Nucleus accumbens (tissue), 56 donors: ENCODE measurements around the gene CYP2S1.
A peak's percentile ranks its signal among the peaks of the same experiment; 100 is the strongest.

ENCODE experiments used
- DNase-seq, 56 donors: peaks; one replicate each; lab custom pipeline; 2025; lab: John Stamatoyannopoulos, UW

CYP2S1 gene

DNA sequence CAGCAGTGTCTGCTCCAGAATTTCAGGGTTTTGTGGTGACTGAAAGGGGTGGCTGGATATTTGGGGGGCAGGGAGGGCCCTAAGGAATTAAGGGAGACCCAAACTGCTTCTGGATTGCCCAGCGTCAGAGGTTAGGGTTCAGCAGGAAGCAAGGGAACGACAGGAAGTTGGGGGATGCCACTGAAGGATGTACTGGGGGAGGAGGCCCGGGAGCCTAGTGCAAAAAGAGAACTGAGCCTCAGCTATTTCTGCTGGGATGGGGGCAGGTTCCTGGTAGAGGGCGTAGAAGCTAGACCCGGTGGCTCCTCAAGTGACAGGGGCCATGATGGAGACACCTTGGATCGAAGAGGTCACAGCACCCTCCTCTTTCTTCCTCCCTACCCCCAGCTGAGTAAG is 1.1 kb downstream of the CYP2S1 start:
- DNase-seq = no peak

DNA sequence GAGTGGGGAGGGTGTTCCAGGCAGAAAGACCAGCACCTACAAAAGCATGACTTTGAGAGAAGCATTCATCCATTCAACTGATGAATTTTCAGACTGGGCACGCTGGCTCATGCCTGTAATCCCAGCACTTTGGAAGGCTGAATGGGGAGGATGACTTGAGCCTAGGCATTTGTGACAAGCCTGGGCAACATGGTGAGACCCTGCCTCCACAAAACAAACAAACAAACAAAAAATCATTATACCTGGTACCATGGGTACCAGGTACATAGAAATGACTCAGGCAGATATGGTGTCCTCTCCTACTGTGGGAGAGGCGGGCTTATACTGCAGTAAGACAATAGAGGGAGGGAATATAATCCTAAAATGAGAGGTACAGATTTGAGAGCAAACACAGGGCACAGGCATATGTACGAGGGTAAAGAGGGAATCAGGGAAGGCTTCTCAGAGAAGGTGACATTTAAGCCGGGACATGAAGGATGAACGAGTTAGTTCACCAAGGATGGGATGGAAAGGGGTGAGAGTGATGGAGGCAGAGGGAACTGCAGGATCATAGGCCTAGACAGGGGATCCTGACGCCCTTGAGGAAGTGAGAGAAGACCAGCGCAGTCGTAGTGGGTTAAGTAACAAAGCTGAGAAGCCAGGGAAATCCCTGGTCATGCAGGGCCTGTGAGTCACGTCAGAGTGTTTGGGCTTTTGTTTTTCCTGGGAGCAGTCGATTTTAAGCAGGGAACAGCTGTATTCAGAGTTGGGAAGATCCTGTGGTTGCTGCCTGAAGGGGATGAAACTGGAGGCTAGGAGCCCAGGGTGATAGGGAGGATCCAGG is 2.9 kb downstream of the CYP2S1 start:
- no peak for DNase-seq

DNA sequence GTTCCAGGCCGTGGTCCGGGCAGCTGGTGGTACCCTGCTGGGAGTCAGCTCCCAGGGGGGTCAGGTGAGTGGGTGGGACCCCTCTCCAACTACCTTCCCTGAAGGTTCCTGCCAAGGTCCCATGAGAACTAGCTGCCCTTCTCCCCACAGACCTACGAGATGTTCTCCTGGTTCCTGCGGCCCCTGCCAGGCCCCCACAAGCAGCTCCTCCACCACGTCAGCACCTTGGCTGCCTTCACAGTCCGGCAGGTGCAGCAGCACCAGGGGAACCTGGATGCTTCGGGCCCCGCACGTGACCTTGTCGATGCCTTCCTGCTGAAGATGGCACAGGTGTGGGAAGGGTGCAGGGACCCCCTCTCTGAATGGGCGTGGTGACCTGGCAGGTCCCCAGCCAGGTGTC is 5.5 kb downstream of the CYP2S1 start:
- no peak for DNase-seq

DNA sequence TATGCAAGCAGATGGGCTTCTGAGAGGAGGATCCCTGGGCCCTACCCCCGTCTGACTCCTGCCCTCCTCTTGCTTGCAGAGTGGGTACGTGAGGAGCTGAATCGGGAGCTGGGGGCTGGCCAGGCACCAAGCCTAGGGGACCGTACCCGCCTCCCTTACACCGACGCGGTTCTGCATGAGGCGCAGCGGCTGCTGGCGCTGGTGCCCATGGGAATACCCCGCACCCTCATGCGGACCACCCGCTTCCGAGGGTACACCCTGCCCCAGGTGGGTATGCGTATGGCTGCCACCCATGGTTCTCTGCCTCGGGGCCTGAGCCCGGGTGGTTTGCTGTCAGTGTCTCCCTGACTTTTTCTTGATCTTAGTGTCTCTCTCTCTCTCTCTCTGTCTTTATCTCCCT is 10.4 kb downstream of the CYP2S1 start:
- no peak for DNase-seq

DNA sequence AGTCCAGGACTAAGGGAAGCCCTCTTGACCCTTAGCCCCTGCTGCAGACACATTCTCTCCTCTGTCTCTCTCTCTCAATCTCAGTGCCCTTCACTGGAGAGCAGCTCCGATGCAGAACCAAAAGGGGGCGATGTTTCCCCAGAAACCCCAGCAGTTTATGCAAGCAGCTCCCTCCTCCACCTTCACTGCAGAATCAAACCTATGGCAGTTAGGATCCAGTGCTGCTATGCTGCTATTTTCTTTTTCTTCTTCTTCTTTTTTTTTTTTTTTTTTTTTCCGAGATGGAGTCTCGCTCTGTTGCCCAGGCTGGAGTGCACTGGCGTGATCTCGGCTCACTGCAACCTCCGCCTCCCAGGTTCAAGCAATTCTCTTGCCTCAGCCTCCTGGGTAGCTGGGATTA is 11.3 kb downstream of the CYP2S1 start:
- peak in 50 of 56 donors; percentile 8 to 84 (median 53) for DNase-seq

DNA sequence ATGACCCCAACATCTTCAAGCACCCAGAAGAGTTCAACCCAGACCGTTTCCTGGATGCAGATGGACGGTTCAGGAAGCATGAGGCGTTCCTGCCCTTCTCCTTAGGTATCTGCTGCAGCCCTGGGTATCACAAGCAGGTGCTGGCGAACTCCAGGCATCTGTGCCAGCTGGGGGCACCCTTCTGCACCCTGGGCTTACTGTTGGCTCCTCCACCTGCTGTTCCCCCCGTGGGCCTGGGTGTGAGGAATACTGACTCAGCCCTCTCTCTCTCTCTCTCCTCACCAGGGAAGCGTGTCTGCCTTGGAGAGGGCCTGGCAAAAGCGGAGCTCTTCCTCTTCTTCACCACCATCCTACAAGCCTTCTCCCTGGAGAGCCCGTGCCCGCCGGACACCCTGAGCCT is 13.0 kb downstream of the CYP2S1 start:
- DNase-seq = no peak

DNA sequence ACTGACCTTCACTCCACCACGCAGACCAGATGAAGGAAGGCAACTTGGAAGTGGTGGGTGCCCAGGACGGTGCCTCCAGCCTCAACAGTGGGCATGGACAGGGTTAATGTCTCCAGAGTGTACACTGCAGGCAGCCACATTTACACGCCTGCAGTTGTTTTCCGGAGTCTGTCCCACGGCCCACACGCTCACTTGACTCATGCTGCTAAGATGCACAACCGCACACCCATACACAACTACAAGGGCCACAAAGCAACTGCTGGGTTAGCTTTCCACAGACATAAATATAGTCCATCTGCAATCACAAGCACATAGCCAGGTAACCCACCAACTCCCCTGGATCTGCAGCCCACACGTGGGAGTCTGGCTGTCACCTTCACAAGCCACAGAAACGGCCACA is 13.4 kb downstream of the CYP2S1 start:
- no peak for DNase-seq

DNA sequence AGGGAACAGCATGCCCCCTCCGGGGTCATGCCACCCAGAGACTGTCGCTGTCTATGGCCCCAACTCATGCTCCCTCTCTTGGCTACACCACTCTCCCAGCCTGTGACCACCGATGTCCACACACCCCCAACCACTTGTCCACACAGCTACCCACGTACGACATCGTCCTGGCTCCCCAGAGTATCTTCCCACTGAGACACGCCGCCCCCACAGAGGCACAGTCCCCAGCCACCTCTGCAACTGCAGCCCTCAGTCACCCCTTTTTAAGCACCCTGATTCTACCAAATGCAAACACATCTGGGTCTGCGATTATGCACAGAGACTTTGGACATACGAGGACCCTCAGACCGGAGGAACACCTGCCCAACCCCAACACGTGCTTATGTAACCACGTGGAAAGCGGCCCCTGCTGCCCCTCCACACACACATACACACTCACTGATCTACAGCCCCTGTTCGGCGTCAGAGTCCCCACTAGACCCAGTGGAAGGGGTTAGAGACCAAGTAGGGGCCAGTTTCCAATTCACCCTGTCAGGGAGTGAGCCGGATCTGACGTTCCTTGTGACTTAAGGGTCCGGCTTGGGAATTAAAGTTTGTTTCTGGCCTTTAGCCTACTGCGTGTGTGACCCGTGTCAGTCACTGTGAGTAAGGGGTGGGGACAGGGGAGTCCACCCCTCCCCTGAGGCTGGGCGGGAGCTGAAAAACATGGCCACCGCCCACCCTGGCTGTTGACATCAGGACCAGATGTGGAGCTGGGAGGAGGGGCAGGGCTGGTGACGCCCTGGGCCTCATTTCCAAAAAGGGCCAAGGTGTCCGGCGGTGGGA is 14.1 kb downstream of the CYP2S1 start:
- DNase-seq = no peak

DNA sequence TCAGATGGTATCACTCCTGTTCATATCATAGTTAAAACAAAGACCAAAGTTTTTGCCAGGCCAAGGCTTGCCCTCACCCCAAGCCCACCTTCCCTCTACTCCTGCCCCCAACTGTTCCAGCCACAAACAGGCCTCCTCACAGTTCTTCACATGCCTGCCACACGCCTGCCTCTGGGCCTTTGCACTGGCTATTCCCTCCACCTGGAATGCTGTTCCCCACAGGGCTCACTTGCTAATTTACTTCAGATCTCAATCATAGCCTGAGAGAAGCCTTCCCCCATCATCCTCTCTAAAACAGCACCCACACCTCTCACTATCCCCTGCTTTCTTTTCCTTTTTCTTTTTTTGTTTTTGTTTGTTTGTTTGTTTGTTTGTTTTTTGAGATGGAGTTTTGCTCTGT is 21.1 kb downstream of the CYP2S1 start:
- no peak for DNase-seq

DNA sequence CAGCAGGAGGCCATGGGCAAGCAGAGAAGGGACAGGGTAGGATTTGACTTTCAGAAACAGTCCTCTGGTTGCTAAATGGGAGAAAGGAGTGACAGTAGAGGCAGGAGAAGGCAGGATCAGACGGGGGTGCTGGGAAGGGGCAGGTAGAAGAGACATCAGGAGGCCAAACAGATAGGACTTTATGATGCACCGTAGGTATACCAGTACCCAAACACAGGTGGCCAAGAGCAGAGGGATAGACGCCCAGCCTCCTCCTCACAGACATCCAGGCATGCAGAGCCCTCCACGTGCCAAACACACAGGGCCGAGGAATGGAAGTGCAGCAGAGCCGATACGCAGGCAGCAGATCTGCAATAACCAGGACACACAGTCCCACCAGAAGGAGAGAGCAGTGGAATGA is 24.7 kb downstream of the CYP2S1 start:
- no peak for DNase-seq

DNA sequence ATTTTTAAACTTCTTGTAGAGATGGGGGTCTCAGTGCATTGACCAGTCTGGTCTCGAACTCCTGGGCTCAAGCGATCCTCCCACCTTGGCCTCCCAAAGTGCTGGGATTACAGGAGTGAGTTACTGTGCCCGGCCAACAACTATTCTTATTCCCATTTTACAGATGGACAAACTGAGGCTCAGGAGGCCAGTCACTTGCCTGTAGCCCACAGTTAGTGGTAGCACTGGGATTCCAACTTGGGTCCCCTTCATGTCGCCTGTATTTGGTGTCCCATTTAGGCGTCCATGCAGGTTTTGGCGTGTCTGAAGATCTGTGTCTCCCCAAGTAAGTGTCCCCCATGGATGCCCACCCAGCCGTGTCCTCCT is 25.2 kb downstream of the CYP2S1 start:
- DNase-seq = no peak

DNA sequence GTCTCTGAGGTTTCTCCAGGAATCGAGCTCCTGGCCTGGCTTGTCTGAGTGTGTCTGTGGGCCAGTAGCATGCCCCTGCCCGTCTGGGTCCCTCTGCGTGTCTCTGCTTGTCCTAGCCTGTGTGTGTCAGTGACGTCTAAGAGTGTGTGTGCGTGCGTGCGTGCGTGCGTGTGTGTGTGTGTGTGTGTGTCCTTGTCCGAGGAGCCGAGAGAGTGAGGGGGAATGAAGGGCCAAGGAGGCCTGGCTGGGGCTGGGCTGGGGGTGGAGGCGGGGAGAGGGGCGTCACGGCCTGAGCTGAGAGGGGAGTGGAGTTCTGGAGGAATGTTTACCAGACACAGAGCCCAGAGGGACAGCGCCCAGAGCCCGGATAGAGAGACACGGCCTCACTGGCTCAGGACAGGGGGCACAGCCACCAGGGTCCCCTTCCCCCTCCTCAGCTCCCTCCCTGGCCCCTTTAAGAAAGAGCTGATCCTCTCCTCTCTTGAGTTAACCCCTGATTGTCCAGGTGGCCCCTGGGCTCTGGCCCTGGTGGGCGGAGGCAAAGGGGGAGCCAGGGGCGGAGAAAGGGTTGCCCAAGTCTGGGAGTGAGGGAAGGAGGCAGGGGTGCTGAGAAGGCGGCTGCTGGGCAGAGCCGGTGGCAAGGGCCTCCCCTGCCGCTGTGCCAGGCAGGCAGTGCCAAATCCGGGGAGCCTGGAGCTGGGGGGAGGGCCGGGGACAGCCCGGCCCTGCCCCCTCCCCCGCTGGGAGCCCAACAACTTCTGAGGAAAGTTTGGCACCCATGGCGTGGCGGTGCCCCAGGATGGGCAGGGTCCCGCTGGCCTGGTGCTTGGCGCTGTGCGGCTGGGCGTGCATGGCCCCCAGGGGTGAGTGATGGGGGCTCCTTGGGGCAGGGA is 25.8 kb downstream of the CYP2S1 start, which contains the start of gene AXL:
Gene AXL, plus strand, starts transcription at position 609 of the 893 bp plus-strand sequence. Its CDS starts 170 bp downstream, at position 779.
- DNase-seq = peak in 50 of 56 donors; percentile 9 to 86 (median 53)

DNA sequence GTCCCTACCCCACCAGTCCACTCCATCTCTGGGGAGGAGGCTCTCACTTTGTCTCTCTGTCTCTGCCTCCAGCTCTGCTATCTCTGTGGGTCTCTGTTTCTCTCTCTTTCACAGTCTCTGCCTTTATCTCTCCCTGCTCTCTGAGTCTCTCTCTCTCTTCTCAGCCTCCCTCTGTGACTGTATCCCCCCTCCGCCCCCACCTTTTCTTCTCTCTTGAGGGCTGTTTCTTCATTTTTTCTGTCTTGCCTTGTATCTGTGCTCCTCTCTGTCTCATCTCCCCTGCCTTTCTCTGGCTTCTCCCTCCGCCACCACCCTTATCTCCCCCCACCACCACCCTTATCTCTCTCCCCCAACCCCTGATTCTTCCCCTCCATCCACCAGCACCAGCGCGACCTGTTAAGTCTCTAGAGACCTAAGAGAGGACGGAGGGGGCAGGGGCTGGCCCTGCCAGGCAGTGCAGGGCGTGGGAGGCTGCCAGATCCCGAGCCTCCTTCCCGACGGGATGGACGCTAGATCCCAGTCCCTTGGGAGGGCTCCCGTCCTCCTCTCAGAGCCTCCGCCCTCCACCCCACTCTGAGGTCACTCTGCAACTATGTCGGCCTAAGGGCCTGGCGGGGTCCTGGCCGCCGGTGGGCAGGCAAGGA is 27.0 kb downstream of the CYP2S1 start:
- peak in 1 of 56 donors; percentile 12 for DNase-seq

DNA sequence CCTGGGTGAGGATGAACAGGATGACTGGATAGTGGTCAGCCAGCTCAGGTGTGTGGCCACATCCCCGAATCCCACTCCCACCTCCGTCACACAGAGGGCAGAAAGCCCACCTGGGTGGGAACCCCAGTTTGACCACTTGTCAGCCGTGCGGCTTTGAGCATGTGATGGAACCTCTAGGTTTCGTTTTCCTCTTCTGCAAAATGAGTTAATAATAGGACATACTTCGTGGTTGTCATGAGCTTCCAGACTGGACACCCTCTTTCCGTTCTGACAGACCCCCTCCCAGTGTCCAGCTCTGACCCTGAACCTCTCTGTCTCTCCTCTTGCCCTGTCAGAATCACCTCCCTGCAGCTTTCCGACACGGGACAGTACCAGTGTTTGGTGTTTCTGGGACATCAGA is 27.8 kb downstream of the CYP2S1 start:
- no peak for DNase-seq

DNA sequence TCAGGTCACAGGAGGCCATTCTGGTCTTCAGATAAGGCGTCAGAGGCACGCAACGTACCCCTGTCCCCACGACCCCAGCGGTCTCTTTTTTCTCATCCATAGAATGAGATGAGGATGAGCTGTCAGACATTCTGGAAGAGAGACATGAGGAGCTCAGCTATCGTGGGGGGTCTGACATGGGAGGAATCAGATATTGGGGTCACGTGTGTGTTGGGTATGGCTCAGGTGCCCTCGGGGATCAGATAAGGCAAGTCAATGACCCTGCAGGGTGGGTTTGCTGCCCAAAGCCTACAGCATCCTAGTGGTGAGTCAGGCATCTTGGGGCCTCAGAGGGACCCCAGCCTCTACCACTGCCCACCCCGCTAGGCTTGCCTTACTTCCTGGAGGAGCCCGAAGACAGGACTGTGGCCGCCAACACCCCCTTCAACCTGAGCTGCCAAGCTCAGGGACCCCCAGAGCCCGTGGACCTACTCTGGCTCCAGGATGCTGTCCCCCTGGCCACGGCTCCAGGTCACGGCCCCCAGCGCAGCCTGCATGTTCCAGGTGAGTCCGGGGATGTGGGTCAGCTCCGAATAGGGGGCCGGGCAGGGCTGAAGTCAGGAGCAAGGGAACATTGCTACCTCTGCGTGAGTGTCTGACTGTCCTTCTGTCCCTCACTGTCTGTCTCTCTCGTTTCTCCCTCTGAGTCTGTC is 28.6 kb downstream of the CYP2S1 start:
- no peak for DNase-seq

DNA sequence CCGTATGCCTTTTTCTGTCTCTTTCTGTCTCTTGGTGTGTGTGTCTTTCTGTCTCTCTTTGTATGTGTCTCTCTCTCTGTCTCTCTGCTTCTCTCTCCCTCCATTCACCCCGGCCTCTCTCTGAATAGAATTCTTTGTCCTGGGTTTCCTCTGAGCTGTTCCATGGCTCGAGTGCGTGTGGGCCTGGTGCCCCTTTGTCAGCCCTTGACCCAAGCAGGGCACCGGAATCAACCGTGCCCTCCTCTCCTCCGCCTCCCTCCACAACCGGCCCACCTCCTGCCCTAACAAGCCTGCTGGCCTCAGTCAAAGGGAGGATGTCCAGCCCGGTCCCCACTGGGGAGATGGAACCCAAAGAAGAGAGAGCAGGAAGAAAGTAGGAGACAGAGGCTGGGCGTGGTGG is 29.2 kb downstream of the CYP2S1 start:
- peak in 1 of 56 donors; percentile 8 for DNase-seq

DNA sequence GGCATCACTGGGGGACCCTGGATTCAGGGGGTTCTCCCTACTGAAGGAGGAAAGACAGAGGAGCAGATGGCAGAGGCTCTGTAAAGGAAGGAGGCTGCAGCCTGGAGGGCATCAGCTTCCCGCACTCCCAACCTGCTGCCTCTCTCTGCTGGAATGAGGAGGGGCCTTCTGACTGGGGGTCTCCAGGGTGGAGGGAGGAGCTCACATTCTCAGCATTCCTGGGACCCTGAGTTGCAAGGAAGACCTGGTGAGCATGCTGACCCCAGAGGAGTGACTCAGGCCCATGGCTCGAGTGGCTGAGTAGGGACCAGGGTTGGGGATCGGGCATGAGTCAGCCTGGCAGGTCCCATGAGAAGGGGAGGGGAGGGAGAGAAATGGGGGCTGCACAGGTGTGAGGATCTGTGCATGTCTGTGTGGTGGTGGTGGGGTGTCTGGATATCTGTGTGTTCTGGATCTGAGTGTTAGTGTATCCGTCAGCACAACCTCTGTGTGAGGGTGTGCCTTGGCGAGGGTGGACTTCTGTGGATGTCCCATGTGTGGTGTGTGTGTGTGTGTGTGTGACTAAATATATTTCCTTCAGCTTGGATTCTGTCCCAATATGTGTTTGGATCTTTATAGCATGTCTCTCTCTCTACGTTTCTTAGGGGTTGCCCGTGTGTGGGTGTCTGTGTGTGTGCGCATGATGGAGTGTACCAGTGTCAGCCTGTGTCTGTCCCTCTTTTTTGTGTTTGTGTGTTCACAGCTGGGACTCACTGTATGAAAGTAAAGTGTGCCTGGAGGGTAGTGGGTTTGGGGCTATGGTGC is 30.6 kb downstream of the CYP2S1 start:
- peak in 2 of 56 donors; percentile 6 to 18 for DNase-seq

DNA sequence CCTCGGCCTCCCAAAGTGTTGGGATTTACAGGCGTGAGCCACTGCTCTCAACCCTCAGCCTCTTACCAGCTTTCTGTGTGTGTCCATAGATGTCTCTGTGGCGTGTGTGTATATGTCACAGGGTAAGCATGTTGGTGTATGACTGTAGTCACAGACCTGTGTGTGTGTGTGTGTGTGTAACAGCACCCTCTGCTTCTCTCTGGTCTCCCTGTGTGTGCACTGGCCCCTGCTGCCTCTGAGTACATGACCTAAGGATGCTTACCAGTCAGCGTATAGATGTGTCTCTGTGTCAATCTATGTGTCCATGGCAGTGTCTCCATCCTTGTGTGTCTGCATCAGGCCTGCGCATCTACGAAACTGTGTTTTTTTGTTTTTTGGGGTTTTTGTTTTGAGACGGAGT is 31.6 kb downstream of the CYP2S1 start:
- DNase-seq = no peak
